ENCODE measurements around the gene CALY. TPM values are rescaled to one million over a fixed set of nuclear protein-coding genes. Genes with fewer than 3 reads are reported as not detected.

The CALY gene
- total RNA-seq, 1 experiment from 2014 or later: not detected

GRCh38 chr10:133302230-133302629 is 34.5 kb downstream of the CALY start:
- H3K27me3 ChIP-seq (replicated peaks; ENCODE audit: control insufficient read depth, insufficient read depth, low read length): no peaks in the 10 kb centered on the region
- peaks cover 56% of the 10 kb centered on the region for H3K36me3 Mint-ChIP-seq (ENCODE audit: insufficient read depth, unreplicated experiment)
- BruUV-seq (replicated peaks): no TSS peak
- H3K36me3 ChIP-seq (ENCODE audit: control insufficient read depth, insufficient read depth, low read length): peaks cover 7% of the 10 kb centered on the region; the same call in 1 of the 2 replicates
- intact Hi-C loops (cut with micrococcal nuclease; ENCODE audit: unreplicated experiment): no loop called here
- no peak overlapping the region for H3K4me3 ChIP-seq (ENCODE audit: low read depth, low read length)
- H3K27ac Mint-ChIP-seq (ENCODE audit: unreplicated experiment): no peak overlapping the region
- H3K9me3 Mint-ChIP-seq (ENCODE audit: unreplicated experiment): no peaks in the 10 kb centered on the region
- H3K27me3 Mint-ChIP-seq (ENCODE audit: insufficient read depth, unreplicated experiment): no peaks in the 10 kb centered on the region
- H3K4me3 Mint-ChIP-seq (ENCODE audit: unreplicated experiment): no peak overlapping the region
- peaks cover 3% of the 10 kb centered on the region; the same call in 1 of the 2 replicates for H3K4me1 ChIP-seq
- no peak for DNase-seq
- TF ChIP-seq, protein P1, sequence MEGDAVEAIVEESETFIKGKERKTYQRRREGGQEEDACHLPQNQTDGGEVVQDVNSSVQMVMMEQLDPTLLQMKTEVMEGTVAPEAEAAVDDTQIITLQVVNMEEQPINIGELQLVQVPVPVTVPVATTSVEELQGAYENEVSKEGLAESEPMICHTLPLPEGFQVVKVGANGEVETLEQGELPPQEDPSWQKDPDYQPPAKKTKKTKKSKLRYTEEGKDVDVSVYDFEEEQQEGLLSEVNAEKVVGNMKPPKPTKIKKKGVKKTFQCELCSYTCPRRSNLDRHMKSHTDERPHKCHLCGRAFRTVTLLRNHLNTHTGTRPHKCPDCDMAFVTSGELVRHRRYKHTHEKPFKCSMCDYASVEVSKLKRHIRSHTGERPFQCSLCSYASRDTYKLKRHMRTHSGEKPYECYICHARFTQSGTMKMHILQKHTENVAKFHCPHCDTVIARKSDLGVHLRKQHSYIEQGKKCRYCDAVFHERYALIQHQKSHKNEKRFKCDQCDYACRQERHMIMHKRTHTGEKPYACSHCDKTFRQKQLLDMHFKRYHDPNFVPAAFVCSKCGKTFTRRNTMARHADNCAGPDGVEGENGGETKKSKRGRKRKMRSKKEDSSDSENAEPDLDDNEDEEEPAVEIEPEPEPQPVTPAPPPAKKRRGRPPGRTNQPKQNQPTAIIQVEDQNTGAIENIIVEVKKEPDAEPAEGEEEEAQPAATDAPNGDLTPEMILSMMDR (IDR thresholded peaks at IDR 0.05; ENCODE audit: insufficient read depth in 1 of 2, low read depth in 1 of 2, low read length in 1 of 2, severe bottlenecking in 1 of 2, unreplicated experiment in 1 of 2): no peak
- ChIA-PET CTCF (interaction anchor here (0.7 kb wide), 1 partner anchor 132 kb away, joined by 5 read pairs; no protein-coding TSS in a partner anchor), POLR2A (no interaction called here)
- H3K9me3 ChIP-seq: no peaks in the 10 kb centered on the region
- peaks cover 9% of the 10 kb centered on the region for H3K4me1 Mint-ChIP-seq (ENCODE audit: low read depth, unreplicated experiment)

DNA sequence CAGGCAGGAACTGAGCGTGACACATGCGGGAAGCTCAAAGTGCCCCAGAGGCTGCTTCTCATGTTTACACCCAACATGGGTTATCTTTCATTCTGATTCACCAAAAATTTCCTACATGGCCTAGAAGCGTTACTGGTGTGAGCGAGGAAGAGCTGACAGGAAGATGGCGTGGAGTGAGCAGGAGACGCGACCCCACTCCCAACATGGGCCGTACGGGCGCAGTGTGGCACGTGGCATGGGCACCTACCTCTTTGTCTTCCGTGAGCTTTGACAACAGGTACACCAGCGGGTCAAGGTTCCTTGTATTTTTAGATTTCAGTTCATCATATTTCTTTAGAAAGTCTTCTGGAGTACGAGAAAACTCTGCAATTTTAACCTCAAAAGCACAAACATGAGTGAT is 37.0 kb downstream of the CALY start:
- CTCF ChIA-PET: interaction anchor here (1.3 kb wide), 1 partner anchor 8 kb away, joined by 5 read pairs; no protein-coding TSS in a partner anchor
- no peaks in the 10 kb centered on the region for H3K4me1 ChIP-seq
- no peaks in the 10 kb centered on the region for H3K27me3 ChIP-seq (replicated peaks; ENCODE audit: control insufficient read depth, insufficient read depth, low read length)
- Mint-ChIP-seq H3K27me3 (ENCODE audit: insufficient read depth, unreplicated experiment) (no peaks in the 10 kb centered on the region), H3K4me1 (ENCODE audit: low read depth, unreplicated experiment) (no peaks in the 10 kb centered on the region), H3K36me3 (ENCODE audit: insufficient read depth, unreplicated experiment) (peaks cover 73% of the 10 kb centered on the region), H3K4me3 (ENCODE audit: unreplicated experiment) (no peak overlapping the region), H3K9me3 (ENCODE audit: unreplicated experiment) (no peaks in the 10 kb centered on the region), H3K27ac (ENCODE audit: unreplicated experiment) (no peak overlapping the region)
- TF ChIP-seq, protein P1 (IDR thresholded peaks at IDR 0.05; ENCODE audit: insufficient read depth in 1 of 2, low read depth in 1 of 2, low read length in 1 of 2, severe bottlenecking in 1 of 2, unreplicated experiment in 1 of 2): no peak
- POLR2A ChIA-PET: no interaction called here
- H3K9me3 ChIP-seq: no peaks in the 10 kb centered on the region
- H3K4me3 ChIP-seq (ENCODE audit: low read depth, low read length): no peak overlapping the region
- BruUV-seq (replicated peaks): no TSS peak
- no peak for DNase-seq
- intact Hi-C loops (cut with micrococcal nuclease; ENCODE audit: unreplicated experiment): no loop called here
- H3K36me3 ChIP-seq (ENCODE audit: control insufficient read depth, insufficient read depth, low read length): peaks cover 6% of the 10 kb centered on the region; the same call in 1 of the 2 replicates

GRCh38 chr10:133299224-133299623 is 37.5 kb downstream of the CALY start:
- CTCF ChIA-PET: interaction anchor here (1.3 kb wide), 1 partner anchor 8 kb away, joined by 5 read pairs; no protein-coding TSS in a partner anchor

More at GRCh38 chr10:133299224-133299623, 37.5 kb downstream of the CALY start:
- no TSS peak for BruUV-seq (replicated peaks)
- H3K27ac Mint-ChIP-seq (ENCODE audit: unreplicated experiment): no peak overlapping the region
- no peak overlapping the region for H3K4me3 Mint-ChIP-seq (ENCODE audit: unreplicated experiment)
- intact Hi-C loops (cut with micrococcal nuclease; ENCODE audit: unreplicated experiment): no loop called here
- Histone ChIP-seq H3K4me1 (no peaks in the 10 kb centered on the region), H3K36me3 (ENCODE audit: control insufficient read depth, insufficient read depth, low read length) (peaks cover 6% of the 10 kb centered on the region; the same call in 1 of the 2 replicates), H3K9me3 (no peaks in the 10 kb centered on the region), H3K27me3 (replicated peaks; ENCODE audit: control insufficient read depth, insufficient read depth, low read length) (no peaks in the 10 kb centered on the region), H3K4me3 (ENCODE audit: low read depth, low read length) (no peak overlapping the region)
- H3K4me1 Mint-ChIP-seq (ENCODE audit: low read depth, unreplicated experiment): no peaks in the 10 kb centered on the region
- no peaks in the 10 kb centered on the region for H3K9me3 Mint-ChIP-seq (ENCODE audit: unreplicated experiment)
- peaks cover 79% of the 10 kb centered on the region for H3K36me3 Mint-ChIP-seq (ENCODE audit: insufficient read depth, unreplicated experiment)
- H3K27me3 Mint-ChIP-seq (ENCODE audit: insufficient read depth, unreplicated experiment): no peaks in the 10 kb centered on the region
- DNase-seq: no peak
- POLR2A ChIA-PET: no interaction called here
- TF ChIP-seq, protein P1 (IDR thresholded peaks at IDR 0.05; ENCODE audit: insufficient read depth in 1 of 2, low read depth in 1 of 2, low read length in 1 of 2, severe bottlenecking in 1 of 2, unreplicated experiment in 1 of 2): no peak

Data from Caco-2 (cell line).